HepG2 (cell line): ENCODE results near the gene KLKB1. TPM values are rescaled to one million over a fixed set of nuclear protein-coding genes. Genes with fewer than 3 reads are reported as not detected.

Source experiments
- EP300 ChIP-seq, 3 experiments: sonication (generic) in 1 of 3; formaldehyde crosslinking in 1 of 3; IDR thresholded peaks; 2 replicates each; pipeline versions ENCODE4 v1.5.1 to v1.6.1; 2011 to 2020; ENCODE audit warnings: low read depth in 2 of 3, low read length in 2 of 3, borderline replicate concordance in 1 of 3, improper control_type of control experiment in 1 of 3, mild to moderate bottlenecking in 1 of 3, missing genetic modification reagents in 1 of 3, moderate library complexity in 1 of 3
- HOXA9 ChIP-seq: sonication (generic); formaldehyde crosslinking; IDR thresholded peaks from 2 replicates; pipeline ENCODE4 v1.8.1; 2022; ENCODE audit warnings: missing genetic modification reagents, mild to moderate bottlenecking, moderate library complexity, borderline replicate concordance
- IKZF1 ChIP-seq: fragments of 450-650 bp; IDR thresholded peaks from 2 replicates; pipeline ENCODE4 v1.7.1; 2016
- JDP2 ChIP-seq: sonication (generic); formaldehyde crosslinking; IDR thresholded peaks from 2 replicates; pipeline ENCODE4 v1.8.1; 2022; ENCODE audit warnings: missing genetic modification reagents, borderline replicate concordance
- KDM3A ChIP-seq: IDR thresholded peaks from 2 replicates; pipeline ENCODE4 v1.6.1; 2018; ENCODE audit warnings: low read depth, missing compliant biosample characterization
- KLF12 ChIP-seq: sonication (generic); formaldehyde crosslinking; IDR thresholded peaks from 2 replicates; pipeline ENCODE4 v1.4.0; 2020; ENCODE audit warnings: missing genetic modification reagents, borderline replicate concordance
- MED1 ChIP-seq: sonication (generic); formaldehyde crosslinking; IDR thresholded peaks from 2 replicates; pipeline ENCODE4 v1.4.0; 2020; ENCODE audit warnings: missing genetic modification reagents
- NR2F2 ChIP-seq: IDR thresholded peaks from 2 replicates; pipeline ENCODE4 v1.6.1; 2012; ENCODE audit warnings: low read depth, inconsistent platforms, borderline replicate concordance
- PCBP2 ChIP-seq: fragments of 200-400 bp; formaldehyde crosslinking; optimal IDR thresholded peaks from 2 replicates; pipeline ENCODE3; 2018; ENCODE audit warnings: low read length, low read depth; ENCODE audit not compliant: poor library complexity, severe bottlenecking
- PHF21A ChIP-seq: sonication (generic); formaldehyde crosslinking; IDR thresholded peaks from 2 replicates; pipeline ENCODE4 v1.5.0; 2020; ENCODE audit warnings: mild to moderate bottlenecking, missing genetic modification reagents
- RFX5 ChIP-seq: IDR thresholded peaks from 2 replicates; pipeline ENCODE4 v1.6.1; 2011; ENCODE audit warnings: low read depth, low read length, improper control_type of control experiment
- SNAPC2 ChIP-seq: sonication (generic); formaldehyde crosslinking; IDR thresholded peaks from 2 replicates; pipeline ENCODE4 v1.8.1; 2022; ENCODE audit warnings: mild to moderate bottlenecking, missing genetic modification reagents
- TCF12 ChIP-seq, 2 experiments: fragments of 450-650 bp in 1 of 2; sonication (generic) in 1 of 2; formaldehyde crosslinking in 1 of 2; IDR thresholded peaks; 2 replicates each; pipeline versions ENCODE4 v1.6.1 to v1.8.0; 2017 to 2022; ENCODE audit warnings: antibody characterized with exemption in 1 of 2, mild to moderate bottlenecking in 1 of 2, missing genetic modification reagents in 1 of 2, moderate library complexity in 1 of 2
- U2AF1 ChIP-seq: fragments of 200-400 bp; formaldehyde crosslinking; optimal IDR thresholded peaks from 2 replicates; pipeline ENCODE3; 2017; ENCODE audit warnings: mild to moderate bottlenecking, low read depth, low read length
- ZFP1 ChIP-seq: IDR thresholded peaks from 2 replicates; pipeline ENCODE4 v1.6.1; 2016
- ZMAT3 ChIP-seq: sonication (generic); formaldehyde crosslinking; conservative IDR thresholded peaks from 2 replicates; pipeline ENCODE4 v1.7.0; 2021; ENCODE audit warnings: missing genetic modification reagents
- ZSCAN20 ChIP-seq: sonication (generic); formaldehyde crosslinking; IDR thresholded peaks from 2 replicates; pipeline ENCODE4 v1.4.0; 2020; ENCODE audit warnings: missing genetic modification reagents, mild to moderate bottlenecking, borderline replicate concordance
- ZSCAN30 ChIP-seq: sonication (generic); formaldehyde crosslinking; IDR thresholded peaks from 2 replicates; pipeline ENCODE4 v1.5.0; 2020; ENCODE audit warnings: mild to moderate bottlenecking, missing genetic modification reagents
- polyA plus RNA-seq, 8 experiments: library from polyadenylated mRNA; depleted of rRNA in 3 of 8; stranded (reverse) in 7 of 8; unstranded in 1 of 8; fragments of >200 nt; fragmentation: Illumina TruSeq in 4 of 8; extraction: Trizol in 4 of 8; gene quantifications; 2 replicates each; pipeline versions ENCODE4 v1.2.1 to v1.2.3, GENCODE V29; 2011 to 2016; ENCODE audit warnings: low read depth in 4 of 8, missing spikeins in 1 of 8, mixed read lengths in 1 of 8; ENCODE audit not compliant: insufficient read depth in 1 of 8
- total RNA-seq, 5 experiments: library from RNA; depleted of rRNA; stranded (reverse); fragments of >200 nt; fragmentation: Illumina TruSeq; extraction: Trizol; gene quantifications; 2 replicates each; pipeline ENCODE4 v1.2.3, GENCODE V29; 2016; ENCODE audit warnings: low read depth in 1 of 5
- TF ChIP-seq, protein P1 (sequence below): sonication (generic); formaldehyde crosslinking; IDR thresholded peaks from 2 replicates; pipeline ENCODE4 v1.4.0; 2020; ENCODE audit warnings: mild to moderate bottlenecking, low read depth, missing genetic modification reagents
- TF ChIP-seq, protein P2 (sequence below): IDR thresholded peaks from 2 replicates; pipeline ENCODE4 v1.6.1; 2018; ENCODE audit warnings: missing genetic modification reagents, mild to moderate bottlenecking, missing compliant biosample characterization
- TF ChIP-seq, protein P3 (sequence below): sonication (generic); formaldehyde crosslinking; IDR thresholded peaks from 2 replicates; pipeline ENCODE4 v1.5.0; 2020; ENCODE audit warnings: missing genetic modification reagents, mild to moderate bottlenecking, borderline replicate concordance
- TF ChIP-seq, protein P4 (sequence below): sonication (generic); formaldehyde crosslinking; IDR thresholded peaks from 2 replicates; pipeline ENCODE4 v1.5.1; 2020; ENCODE audit warnings: missing genetic modification reagents, mild to moderate bottlenecking, borderline replicate concordance

The KLKB1 gene
- total and polyA plus RNA-seq, 2 of the 13 experiments (the other 11 are each of a cell fraction or from before 2014, with no cell fraction given), result 0.26 to 0.49 TPM

DNA sequence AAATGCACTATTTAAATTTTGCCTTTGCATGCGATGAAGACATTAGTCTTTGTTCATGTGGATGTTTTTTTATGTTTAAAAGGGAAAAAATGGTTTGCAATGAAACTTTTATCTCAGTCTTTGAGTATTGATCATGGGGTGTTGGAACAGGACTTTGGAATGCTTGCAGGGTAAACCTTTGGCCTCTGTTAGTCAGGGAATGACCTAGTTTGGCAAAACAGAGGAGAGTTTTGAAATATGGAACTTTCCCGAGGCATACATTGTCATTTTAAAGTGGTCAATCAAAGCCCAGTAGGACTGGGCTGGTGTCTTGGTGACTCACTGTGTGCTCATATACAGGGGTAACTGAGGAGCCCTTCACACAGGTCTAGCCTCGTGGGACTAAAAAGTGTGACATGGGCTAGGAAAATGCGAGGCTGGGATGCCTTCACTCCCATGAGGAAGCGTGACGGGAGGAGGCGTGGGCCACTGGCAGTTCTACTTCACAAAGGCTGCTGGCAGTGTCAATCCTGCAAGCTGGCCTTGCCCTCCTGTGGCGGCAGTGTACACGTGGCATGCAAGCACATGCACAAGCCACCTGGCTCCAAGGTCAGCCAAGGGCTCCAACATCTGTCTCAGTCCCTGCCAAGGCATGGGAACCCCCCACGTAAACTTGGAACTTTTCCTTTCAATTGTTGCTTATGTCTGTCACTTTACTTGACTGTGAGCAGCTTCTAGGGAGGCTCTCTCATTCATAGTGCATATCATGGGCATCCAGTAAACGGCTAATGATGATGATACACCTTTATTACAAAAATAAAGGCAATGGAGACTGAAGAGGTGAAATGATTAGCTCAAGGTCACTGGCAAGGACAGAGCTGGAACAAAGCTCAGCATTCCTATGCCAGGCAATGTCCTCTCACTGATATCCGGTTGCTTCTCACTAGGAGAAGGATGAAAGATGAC is 33.5 kb downstream of the KLKB1 start (continued):
- TF ChIP-seq, protein P1, sequence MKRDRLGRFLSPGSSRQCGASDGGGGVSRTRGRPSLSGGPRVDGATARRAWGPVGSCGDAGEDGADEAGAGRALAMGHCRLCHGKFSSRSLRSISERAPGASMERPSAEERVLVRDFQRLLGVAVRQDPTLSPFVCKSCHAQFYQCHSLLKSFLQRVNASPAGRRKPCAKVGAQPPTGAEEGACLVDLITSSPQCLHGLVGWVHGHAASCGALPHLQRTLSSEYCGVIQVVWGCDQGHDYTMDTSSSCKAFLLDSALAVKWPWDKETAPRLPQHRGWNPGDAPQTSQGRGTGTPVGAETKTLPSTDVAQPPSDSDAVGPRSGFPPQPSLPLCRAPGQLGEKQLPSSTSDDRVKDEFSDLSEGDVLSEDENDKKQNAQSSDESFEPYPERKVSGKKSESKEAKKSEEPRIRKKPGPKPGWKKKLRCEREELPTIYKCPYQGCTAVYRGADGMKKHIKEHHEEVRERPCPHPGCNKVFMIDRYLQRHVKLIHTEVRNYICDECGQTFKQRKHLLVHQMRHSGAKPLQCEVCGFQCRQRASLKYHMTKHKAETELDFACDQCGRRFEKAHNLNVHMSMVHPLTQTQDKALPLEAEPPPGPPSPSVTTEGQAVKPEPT, result peak; percentile 87
- 0 out of 2 replicates have a peak, but pooled peaks have one; percentile 34 for TF ChIP-seq SNAPC2 (CRISPR knock-in tag)
- TF ChIP-seq U2AF1, result no peak
- TF ChIP-seq JDP2 (CRISPR knock-in tag), result no peak; the same call in 1 of the 2 replicates
- no peak for TF ChIP-seq PCBP2
- TF ChIP-seq ZSCAN30 (CRISPR knock-in tag), result peak; percentile 69; the same call in 1 of the 2 replicates
- TF ChIP-seq TCF12 (IDR thresholded peaks at IDR 0.05), result no peak
- TF ChIP-seq TCF12 (CRISPR knock-in tag; IDR thresholded peaks at IDR 0.05), result peak; percentile 65; the same call in 1 of the 2 replicates
- TF ChIP-seq, protein P2, sequence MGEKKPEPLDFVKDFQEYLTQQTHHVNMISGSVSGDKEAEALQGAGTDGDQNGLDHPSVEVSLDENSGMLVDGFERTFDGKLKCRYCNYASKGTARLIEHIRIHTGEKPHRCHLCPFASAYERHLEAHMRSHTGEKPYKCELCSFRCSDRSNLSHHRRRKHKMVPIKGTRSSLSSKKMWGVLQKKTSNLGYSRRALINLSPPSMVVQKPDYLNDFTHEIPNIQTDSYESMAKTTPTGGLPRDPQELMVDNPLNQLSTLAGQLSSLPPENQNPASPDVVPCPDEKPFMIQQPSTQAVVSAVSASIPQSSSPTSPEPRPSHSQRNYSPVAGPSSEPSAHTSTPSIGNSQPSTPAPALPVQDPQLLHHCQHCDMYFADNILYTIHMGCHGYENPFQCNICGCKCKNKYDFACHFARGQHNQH (CRISPR knock-in tag), result peak; percentile 74; the same call in 1 of the 2 replicates
- no peak for TF ChIP-seq ZFP1 (CRISPR knock-in tag)
- TF ChIP-seq KDM3A (CRISPR knock-in tag), result no peak; the same call in none of the 2 replicates
- no peak for TF ChIP-seq ZSCAN20 (CRISPR knock-in tag)
- peak; percentile 77 for TF ChIP-seq PHF21A (CRISPR knock-in tag)
- TF ChIP-seq MED1, result peak; percentile 77
- TF ChIP-seq HOXA9 (CRISPR knock-in tag), result 0 out of 2 replicates have a peak, but pooled peaks have one; percentile 47
- peak; percentile 53 for TF ChIP-seq ZMAT3 (CRISPR knock-in tag)
- no peak for TF ChIP-seq RFX5
- TF ChIP-seq NR2F2, result peak; percentile 73; the same call in 1 of the 2 replicates
- no peak for TF ChIP-seq IKZF1
- TF ChIP-seq, protein P3, sequence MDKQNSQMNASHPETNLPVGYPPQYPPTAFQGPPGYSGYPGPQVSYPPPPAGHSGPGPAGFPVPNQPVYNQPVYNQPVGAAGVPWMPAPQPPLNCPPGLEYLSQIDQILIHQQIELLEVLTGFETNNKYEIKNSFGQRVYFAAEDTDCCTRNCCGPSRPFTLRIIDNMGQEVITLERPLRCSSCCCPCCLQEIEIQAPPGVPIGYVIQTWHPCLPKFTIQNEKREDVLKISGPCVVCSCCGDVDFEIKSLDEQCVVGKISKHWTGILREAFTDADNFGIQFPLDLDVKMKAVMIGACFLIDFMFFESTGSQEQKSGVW (CRISPR knock-in tag), result 0 out of 2 replicates have a peak, but pooled peaks have one; percentile 33
- peak in 1 of 2 experiments; percentile 81; a peak in 2 of 4 replicates for TF ChIP-seq EP300 (IDR thresholded peaks at IDR 0.05; ENCODE audit: low read depth in 2 of 2, low read length in 2 of 2)
- TF ChIP-seq EP300 (CRISPR knock-in tag; IDR thresholded peaks at IDR 0.05; ENCODE audit: borderline replicate concordance), result no peak
- TF ChIP-seq, protein P4, sequence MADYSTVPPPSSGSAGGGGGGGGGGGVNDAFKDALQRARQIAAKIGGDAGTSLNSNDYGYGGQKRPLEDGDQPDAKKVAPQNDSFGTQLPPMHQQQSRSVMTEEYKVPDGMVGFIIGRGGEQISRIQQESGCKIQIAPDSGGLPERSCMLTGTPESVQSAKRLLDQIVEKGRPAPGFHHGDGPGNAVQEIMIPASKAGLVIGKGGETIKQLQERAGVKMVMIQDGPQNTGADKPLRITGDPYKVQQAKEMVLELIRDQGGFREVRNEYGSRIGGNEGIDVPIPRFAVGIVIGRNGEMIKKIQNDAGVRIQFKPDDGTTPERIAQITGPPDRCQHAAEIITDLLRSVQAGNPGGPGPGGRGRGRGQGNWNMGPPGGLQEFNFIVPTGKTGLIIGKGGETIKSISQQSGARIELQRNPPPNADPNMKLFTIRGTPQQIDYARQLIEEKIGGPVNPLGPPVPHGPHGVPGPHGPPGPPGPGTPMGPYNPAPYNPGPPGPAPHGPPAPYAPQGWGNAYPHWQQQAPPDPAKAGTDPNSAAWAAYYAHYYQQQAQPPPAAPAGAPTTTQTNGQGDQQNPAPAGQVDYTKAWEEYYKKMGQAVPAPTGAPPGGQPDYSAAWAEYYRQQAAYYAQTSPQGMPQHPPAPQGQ (CRISPR knock-in tag), result no peak
- peak; percentile 20; the same call in 1 of the 2 replicates for TF ChIP-seq KLF12 (CRISPR knock-in tag)
